Activated T-helper 9 cell treated with anti-CD3 and anti-CD28 coated beads, Interleukin-2, amount 50 U/mL, for 16 hours (primary cell): ENCODE results near the gene LRGUK.
"Not testable (repeated sequence)": the region's sequence is repeated elsewhere in the genome, so short reads cannot be mapped to it uniquely, and the experiment has no call there.

Experiments
- DNase-seq: peaks from one replicate; pipeline ENCODE4 v3.0.0-alpha.2; 2020; ENCODE audit warnings: low read depth

Gene LRGUK, protein sequence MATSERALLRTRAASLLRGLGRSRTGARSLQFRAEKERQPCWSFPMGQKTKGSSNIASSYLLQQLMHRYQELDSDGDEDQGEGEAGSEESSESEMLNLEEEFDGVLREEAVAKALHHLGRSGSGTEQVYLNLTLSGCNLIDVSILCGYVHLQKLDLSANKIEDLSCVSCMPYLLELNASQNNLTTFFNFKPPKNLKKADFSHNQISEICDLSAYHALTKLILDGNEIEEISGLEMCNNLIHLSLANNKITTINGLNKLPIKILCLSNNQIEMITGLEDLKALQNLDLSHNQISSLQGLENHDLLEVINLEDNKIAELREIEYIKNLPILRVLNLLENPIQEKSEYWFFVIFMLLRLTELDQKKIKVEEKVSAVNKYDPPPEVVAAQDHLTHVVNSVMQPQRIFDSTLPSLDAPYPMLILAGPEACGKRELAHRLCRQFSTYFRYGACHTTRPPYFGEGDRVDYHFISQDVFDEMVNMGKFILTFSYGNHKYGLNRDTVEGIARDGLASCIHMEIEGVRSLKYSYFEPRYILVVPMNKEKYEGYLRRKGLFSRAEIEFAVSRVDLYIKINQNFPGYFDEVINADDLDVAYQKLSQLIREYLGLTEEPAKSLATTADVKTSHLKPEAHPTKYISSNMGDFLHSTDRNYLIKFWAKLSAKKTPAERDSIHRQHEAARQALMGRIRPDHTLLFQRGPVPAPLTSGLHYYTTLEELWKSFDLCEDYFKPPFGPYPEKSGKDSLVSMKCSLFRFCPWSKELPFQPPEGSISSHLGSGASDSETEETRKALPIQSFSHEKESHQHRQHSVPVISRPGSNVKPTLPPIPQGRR

GRCh38 chr7:134126966-134127848, at the start of gene LRGUK:
Gene LRGUK, plus strand, starts transcription at chr7:134127340. Its CDS starts 28 bp downstream, at chr7:134127368.
- DNase-seq = peak; percentile 50

GRCh38 chr7:134077560-134077959, 49.6 kb upstream of the LRGUK start:
- DNase-seq = not testable (repeated sequence)

GRCh38 chr7:134078991-134079390, 48.1 kb upstream of the LRGUK start:
- no peak for DNase-seq

DNA sequence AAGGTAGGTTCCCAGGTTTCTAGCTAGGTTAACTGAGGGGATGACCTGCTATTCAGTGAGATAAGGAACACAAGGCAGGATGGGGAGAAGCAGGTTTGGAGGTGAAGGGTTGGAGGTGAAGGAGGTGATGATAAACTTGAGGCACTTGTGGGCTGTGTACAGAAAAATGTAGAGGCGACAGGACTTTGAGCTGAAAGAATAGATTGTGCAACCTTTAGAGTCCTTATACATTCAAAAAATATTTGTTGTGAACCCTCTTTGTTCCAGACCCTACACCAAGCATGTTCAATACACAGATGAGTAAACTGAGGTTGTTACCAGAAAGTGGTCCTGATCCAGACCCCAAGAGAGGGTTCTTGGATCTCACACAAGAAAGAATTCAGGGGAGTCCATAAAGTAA, 45.4 kb upstream of the LRGUK start:
- DNase-seq = no peak

DNA sequence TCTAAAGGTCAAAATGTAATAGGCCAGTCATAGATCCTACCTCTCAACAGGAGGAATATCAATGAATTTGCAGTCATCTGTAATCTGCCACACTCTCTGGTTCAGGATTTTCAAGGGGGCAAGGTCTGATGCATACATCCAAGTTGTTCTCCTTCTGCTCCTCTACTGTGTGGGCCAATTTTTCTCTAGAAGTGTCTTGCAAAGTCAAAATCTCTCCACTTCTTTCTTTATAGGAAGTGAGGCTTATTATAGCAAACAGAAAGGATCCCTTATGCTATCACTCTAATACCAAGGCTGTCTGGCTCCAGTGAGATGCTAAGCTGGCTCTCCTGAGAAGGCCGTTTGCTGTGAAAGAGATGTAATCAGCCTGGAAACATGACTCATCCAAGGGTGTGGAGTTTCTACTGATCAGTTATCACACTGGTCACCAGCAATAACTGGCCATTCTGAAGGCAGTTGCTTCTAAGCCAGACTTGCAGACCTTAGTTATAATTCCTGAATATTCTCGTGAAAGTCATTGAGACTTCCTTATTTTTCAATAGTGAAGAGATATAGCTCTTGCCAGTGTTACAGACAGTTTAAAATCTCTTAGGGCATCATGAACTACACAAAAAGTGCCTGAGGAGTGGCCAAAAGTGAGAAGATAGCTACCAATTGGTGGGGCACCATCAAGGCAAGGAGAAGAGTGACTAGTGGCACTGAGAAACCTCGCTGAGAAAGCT, 43.2 kb upstream of the LRGUK start:
- no peak for DNase-seq

GRCh38 chr7:134084488-134085144, 42.5 kb upstream of the LRGUK start:
- no peak for DNase-seq

DNA sequence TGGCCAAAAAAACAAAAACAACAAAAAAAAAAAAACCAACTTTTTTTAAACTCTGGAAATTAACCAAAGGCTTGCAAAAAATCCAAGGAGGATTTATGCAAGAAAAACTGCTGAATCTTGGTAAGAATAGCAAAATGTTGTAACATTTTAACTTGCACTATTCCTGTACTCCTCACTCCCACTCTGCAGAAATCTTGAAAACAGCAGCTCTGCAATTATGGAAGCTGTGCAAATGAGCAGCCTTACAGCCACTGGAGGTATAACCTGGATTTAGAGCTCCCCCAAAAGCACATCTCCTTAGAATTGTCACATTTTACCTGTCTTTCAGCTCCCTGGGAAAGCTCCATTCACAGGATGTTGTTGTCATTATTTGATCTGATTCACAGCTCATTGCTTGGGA, 41.8 kb upstream of the LRGUK start:
- no peak for DNase-seq

- no peak for DNase-seq
These were observed 40.0 kb upstream of the LRGUK start for GRCh38 chr7:134086998-134087735.

GRCh38 chr7:134088199-134088598, 38.9 kb upstream of the LRGUK start:
- DNase-seq = no peak

DNA sequence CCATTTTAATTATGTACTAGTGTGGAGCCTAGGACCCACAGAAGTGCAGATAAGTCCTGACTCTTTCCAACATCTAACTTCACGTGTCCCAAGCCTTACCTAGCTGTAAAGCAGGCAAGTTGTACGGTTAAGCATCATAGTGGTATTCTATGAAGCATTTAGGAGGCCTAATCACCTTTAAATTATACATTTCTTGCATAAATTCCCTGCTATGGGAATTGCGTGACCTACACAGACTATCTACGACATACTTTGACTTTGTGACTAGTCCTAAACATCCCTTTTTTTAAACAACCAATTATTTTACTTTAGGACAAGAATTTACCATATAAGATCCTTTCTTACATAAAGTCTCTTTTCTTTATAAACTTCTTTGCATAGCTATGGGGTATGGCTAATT, 37.7 kb upstream of the LRGUK start:
- no peak for DNase-seq

GRCh38 chr7:134098072-134098471, 29.1 kb upstream of the LRGUK start:
- DNase-seq = no peak

DNA sequence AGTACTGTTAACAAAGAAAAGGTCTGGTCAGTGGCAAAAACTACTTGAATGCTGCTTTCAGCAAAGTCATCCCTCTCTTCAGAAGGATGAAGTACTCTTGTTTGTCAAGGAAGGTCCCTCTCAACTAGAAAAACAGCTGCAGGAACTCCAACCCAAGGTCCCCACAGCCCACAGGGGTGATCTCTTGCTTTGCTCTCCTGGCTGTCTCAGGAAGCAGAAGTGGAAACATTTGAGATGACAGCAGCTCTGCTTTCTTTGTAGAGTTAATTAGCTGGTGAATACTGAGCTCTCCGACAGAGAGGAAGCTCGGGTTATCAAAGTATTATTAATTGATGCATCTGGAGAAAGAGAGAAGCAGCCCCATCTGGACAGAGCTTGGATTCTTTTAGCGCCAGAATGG, 25.4 kb upstream of the LRGUK start:
- DNase-seq = no peak

- DNase-seq = no peak
These were observed 23.0 kb upstream of the LRGUK start for GRCh38 chr7:134104166-134104565.

- DNase-seq = no peak
These were observed 21.3 kb upstream of the LRGUK start for GRCh38 chr7:134105841-134106240.

DNA sequence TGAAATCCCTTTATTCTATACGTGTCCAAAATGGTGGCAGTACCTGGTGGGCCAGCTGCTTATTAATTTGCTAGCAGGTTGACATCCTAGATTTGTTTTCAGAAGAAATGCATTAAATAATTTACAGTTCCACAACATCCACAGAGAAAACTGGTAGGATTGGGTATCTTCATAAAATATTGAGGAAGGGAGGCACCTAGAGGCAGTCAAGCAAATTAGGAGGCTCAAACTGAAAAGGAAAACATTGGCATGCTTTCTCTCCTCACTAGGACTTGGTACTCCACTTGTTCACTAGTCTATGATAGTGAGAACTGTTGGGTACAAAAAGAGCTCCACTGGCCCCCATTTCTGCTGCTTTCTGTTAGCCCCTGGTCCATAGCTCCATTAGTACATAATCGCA, 18.3 kb upstream of the LRGUK start:
- DNase-seq = no peak

DNA sequence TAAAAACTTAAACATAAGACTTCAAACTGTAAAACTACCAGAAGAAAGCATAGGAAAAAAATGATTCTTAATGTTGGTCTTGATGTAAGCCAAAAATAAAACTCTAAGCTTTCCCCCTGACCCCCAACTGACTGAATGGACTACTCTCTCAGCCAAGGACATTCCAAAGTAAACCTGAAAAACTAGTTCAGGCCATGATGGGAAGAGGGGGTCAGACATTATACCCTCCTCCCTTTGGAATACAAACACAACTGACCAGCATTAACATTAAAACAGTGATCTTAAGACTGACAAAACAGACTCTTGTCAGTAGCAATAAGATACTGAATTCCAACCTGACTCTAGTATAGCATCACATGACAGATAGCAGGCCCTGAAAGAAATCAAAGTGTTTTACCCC, 13.5 kb upstream of the LRGUK start:
- DNase-seq = no peak

GRCh38 chr7:134114992-134115391, 12.1 kb upstream of the LRGUK start:
- DNase-seq = no peak

- no peak for DNase-seq
These were observed 6.7 kb upstream of the LRGUK start for GRCh38 chr7:134120405-134120804.

DNA sequence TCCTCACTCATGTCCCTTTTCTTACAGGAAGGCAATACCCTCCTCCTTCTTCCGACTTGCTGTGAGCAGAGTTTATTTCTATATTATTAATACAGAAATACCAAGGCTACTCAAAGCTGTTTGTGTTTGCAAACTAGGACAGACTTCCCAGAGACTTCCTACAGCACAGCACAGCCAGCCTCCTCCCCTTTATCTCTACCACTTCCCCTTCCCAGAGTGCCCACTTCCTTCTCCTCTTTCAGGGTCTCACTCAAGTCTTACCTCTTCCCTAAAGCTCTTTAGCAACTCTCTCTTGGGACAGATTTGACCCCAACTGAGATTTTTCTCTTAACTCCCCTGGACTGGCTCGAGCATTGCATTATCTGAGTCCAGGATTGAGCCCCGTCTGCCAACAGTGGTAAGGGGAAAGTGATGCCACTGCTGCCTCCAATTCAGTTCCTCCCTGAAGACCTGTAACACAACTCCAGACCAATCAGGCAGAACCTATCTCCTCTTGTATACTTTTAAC, 5.5 kb upstream of the LRGUK start:
- no peak for DNase-seq

DNA sequence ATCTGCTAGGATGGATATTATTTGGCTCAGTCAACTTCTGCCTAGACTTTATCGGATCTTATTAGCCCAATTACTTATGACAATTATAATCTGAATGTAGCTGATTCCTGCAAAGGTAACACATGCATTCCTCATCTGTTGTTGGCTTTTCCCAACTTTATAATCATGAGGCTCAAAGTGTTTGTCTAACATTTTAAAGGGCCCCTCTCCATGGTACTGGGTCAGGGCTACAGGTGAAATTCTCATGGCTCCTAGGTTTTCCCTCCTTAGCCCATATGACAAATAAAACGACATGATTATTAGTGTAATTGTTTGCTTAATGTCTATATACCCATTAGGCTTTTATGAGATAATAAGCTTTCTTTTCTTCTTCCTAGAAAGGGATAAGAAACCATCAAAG, 4.2 kb upstream of the LRGUK start:
- DNase-seq = no peak
